Posterior cingulate gyrus (tissue), 11 donors: ENCODE data around the gene POU6F1.
"Not testable (repeated sequence)": the region's sequence is repeated elsewhere in the genome, so short reads cannot be mapped to it uniquely, and the experiment has no call there.

Experiments used
- DNase-seq, 10 donors: peaks; one replicate each; pipeline versions ENCODE4 v3.0.0 to v3.0.0-alpha.2; 2020 to 2021; ENCODE audit warnings: mixed read lengths in 3 of 10
- intact Hi-C: fragments of 100-400 bp; cut with DNase I; formaldehyde crosslinking; loops from one replicate; pipeline ENCODE4 v1.15.1; 2023

Gene POU6F1

DNA sequence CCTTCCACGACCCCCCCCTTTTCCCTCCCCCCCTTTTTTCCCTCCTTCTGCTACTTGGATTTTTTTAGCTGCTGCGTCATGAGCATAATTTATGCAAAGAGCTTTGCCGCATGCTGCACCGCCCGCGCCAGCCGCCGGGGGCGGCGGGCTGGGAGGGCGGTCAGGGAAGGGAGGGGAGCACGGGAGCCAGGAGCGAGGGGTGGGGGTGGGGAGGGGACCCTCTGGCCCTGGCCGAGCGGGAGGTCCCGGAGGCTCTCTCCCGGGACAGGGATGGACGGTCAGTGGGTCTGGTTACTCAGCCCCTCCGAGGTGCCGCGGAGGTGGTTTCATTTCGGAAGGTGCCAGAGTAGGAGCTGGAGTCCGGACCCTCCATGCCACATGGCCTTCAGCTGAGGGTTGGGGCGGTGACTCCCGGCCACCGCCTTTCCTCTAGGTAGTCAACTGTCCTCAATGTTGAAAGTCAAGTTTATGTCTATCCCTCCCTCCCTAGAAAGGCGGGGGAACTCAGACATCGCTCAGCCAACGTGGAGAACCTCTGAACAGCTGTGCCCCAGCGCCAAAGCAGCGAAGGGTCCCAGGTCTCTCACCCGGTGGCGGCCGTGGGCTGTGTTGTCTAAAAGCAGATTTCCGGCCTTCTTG is at the start of gene POU6F1:
TSS of gene POU6F1 (minus strand) at position 95 of the 639 bp plus-strand sequence. CDS start 11,226 bp downstream, outside the sequence.
- intact Hi-C loops, result loop anchor here (5.0 kb wide), 1 partner anchor 46 kb away; the partner anchor contains the start of gene TFCP2
- DNase-seq, result peak; percentile 45 to 95 (median 62)

- no peak for DNase-seq
- intact Hi-C loops, result loop anchor here (10.0 kb wide), 1 partner anchor 790 kb away; no protein-coding TSS in a partner anchor
Observed at GRCh38 chr12:51265024-51265423, 47.2 kb upstream of the POU6F1 start.

DNA sequence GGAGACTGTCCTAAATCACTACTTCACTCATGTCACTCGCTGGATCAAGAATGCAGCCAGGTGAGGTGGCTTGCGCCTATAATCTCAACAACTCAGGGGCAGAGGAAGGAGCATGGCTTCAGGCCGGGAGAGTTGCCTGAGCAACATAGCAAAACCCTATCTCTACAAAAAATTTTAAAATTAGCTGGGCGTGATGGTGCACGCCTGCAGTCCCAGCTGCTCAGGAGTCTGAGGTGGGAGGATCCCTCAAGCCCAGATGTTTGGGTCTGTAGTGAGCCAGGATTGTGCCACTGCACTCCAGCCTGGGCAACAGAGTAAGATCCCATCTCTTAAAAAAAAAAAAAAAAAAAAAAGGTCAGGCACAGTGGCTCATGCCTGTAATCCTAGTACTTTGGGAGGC is 46.4 kb upstream of the POU6F1 start:
- intact Hi-C loops, result loop anchor here (10.0 kb wide), 1 partner anchor 789 kb away; no protein-coding TSS in a partner anchor
- DNase-seq, result no peak

- no peak for DNase-seq
- intact Hi-C loops, result loop anchor here (10.0 kb wide), 1 partner anchor 789 kb away; no protein-coding TSS in a partner anchor
Observed at GRCh38 chr12:51263341-51263740, 45.5 kb upstream of the POU6F1 start.

DNA sequence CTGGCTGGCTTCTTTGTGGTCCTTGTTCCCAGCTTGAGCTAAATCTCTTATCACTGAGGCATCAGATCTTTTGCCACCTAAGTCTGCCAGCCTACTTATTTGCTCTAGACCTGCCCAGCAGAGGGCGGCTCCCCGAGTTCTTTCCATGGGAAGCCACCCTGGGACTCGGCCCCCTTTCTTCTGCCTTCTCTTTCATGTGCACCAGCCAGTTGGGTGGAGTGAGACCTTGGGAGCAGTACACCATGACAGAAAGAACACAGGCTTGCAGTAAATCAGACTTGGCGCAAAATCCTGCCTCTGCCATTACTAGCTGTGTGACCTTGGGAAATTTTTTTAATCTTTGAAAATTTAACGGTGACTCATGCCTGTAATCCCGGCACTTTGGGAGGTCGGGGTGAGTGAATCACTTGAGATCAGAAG is 44.9 kb upstream of the POU6F1 start:
- DNase-seq, result peak in 1 of 10 donors; percentile 35
- intact Hi-C loops, result loop anchor here (10.0 kb wide), 1 partner anchor 788 kb away; no protein-coding TSS in a partner anchor

GRCh38 chr12:51259600-51259999 is 41.7 kb upstream of the POU6F1 start:
- intact Hi-C loops, DNase-seq: not testable (repeated sequence)

- DNase-seq, result no peak
- intact Hi-C loops, result no loop called here
Observed at GRCh38 chr12:51254536-51254935, 36.7 kb upstream of the POU6F1 start.

GRCh38 chr12:51253276-51253675 is 35.4 kb upstream of the POU6F1 start:
- DNase-seq, result no peak
- intact Hi-C loops, result no loop called here

GRCh38 chr12:51247523-51248206 is 29.8 kb upstream of the POU6F1 start:
- intact Hi-C loops, result no loop called here
- no peak for DNase-seq

- no peak for DNase-seq
- intact Hi-C loops, result no loop called here
Observed at GRCh38 chr12:51246254-51246853, 28.5 kb upstream of the POU6F1 start.

- intact Hi-C loops, result no loop called here
- no peak for DNase-seq
Observed at GRCh38 chr12:51245476-51246253, 27.8 kb upstream of the POU6F1 start.

- intact Hi-C loops, result no loop called here
- no peak for DNase-seq
Observed at GRCh38 chr12:51244269-51244668, 26.4 kb upstream of the POU6F1 start.

DNA sequence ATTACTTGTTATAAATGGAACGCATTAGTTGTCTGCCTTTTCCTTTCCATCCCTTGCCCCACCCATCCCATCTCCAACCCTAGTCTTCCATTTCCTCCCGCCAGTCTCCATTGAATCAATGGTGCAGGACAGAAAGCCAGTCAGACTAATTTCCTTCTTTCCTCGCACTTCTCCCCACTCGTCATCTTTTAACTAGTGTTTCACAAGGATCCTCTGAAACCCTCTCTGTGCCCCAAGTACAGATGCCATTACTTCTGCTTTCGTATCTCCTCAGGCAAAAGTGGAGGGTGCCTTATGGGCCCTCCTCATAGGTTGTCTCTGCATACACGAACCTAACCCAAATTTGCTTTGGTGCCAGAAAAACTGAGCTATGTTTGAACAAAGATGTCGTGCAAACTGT is 25.0 kb upstream of the POU6F1 start:
- no peak for DNase-seq
- intact Hi-C loops, result no loop called here

DNA sequence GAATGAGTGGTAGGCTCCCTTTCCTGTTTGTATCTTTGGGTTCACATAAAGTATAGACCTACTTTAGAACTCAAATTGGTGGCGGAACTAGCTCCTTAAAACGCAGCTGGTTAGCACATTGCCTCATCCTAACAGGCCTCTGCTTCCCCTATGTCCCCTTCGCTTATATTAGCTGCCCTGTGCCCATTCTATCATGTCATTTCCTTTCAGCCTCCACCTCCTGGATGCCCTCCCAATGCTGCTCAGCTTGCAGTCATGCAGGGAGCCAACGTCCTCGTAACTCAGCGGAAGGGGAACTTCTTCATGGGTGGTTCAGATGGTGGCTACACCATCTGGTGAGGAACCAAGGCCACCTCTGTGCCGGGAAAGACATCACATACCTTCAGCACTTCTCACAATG is 24.3 kb upstream of the POU6F1 start:
- intact Hi-C loops, result no loop called here
- DNase-seq, result no peak

GRCh38 chr12:51240971-51241370 is 23.1 kb upstream of the POU6F1 start:
- no peak for DNase-seq
- intact Hi-C loops, result no loop called here

GRCh38 chr12:51238510-51239334 is 20.9 kb upstream of the POU6F1 start, which contains the start of gene DAZAP2:
Gene DAZAP2 (plus strand): TSS chr12:51238826. CDS start chr12:51238908, 82 bp downstream.
- DNase-seq, result peak; percentile 93 to 99 (median 96)
- intact Hi-C loops, result loop anchor here (2.0 to 10.0 kb wide), 2 partner anchors 66 to 154 kb away; partner anchors contain the start of genes CSRNP2 and TFCP2

GRCh38 chr12:51238037-51238509 is 20.2 kb upstream of the POU6F1 start:
- DNase-seq, result no peak
- intact Hi-C loops, result loop anchor here (2.0 to 10.0 kb wide), 2 partner anchors 65 to 153 kb away; partner anchors contain the start of genes CSRNP2 and TFCP2

DNA sequence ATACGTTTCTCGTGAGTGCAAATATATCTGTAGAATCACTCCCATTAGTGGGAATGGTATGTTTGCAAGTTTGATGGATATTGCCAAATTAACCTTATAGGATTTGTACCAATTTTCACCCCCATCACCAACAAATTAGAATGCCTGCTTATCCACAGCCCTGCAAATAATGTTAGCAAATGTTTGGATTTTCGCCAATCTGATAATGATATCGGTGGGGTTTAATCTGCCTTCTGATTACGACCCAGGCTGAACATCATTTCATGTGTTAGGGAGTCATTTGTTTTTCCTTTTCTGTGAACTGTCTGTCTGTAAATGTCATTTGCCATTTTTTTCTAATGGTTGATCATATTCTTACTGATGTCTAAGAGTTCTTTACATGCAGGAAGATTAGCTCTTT is 16.7 kb upstream of the POU6F1 start:
- intact Hi-C loops, result loop anchor here (10.0 kb wide), 1 partner anchor 150 kb away; the partner anchor contains the start of gene CSRNP2

DNA sequence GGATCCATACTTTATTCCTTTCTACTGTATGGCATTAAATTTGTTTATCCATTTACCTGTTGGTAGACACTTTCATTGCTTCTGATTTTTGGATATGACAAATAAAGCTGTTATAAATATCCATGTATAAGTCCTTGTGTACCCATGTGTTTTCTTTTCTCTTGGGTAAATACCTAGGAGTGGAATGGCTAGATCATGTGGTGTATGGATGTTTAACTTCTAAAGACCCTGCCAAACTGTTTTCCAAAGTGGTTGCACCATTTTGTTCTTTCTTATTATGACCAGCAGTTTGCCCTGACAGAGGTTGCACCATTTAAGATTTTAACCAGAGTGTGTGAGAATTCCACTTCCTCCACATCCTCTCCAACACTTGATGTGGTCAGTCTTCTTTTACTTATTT is 14.8 kb upstream of the POU6F1 start:
- intact Hi-C loops, result loop anchor here (10.0 kb wide), 1 partner anchor 148 kb away; the partner anchor contains the start of gene CSRNP2
- no peak for DNase-seq

More for the DNA sequence above, 16.7 kb upstream of the POU6F1 start:
- DNase-seq, result no peak
